ES-I3 (cell line): Measurements from ENCODE around the gene TPRN.
"Not testable (repeated sequence)": the region's sequence is repeated elsewhere in the genome, so short reads cannot be mapped to it uniquely, and the experiment has no call there.

Source experiments
- H3K36me3 ChIP-seq: 2 replicates; pipeline ENCODE4 v1.6.1; 2013; ENCODE audit warnings: mild to moderate bottlenecking, low read length, control low read depth, moderate library complexity; ENCODE audit not compliant: insufficient read depth
- H3K4me1 ChIP-seq: 2 replicates; pipeline ENCODE4 v1.6.1; 2013; ENCODE audit warnings: mild to moderate bottlenecking, control low read depth, low read length; ENCODE audit not compliant: insufficient read depth
- H3K9ac ChIP-seq: 2 replicates; pipeline ENCODE4 v1.6.1; 2013; ENCODE audit warnings: low read depth, mild to moderate bottlenecking, low read length, moderate library complexity
- H3K9me3 ChIP-seq: 2 replicates; pipeline ENCODE4 v1.6.1; 2013; ENCODE audit warnings: mild to moderate bottlenecking, low read length, moderate library complexity; ENCODE audit not compliant: control insufficient read depth, insufficient read depth

The TPRN gene

GRCh38 chr9:137240318-137240840 is 39.8 kb upstream of the TPRN start:
- Histone ChIP-seq H3K36me3 (peaks cover 12% of the 10 kb centered on the region), H3K9ac (peak overlapping the region; percentile 94), H3K9me3 (no peaks in the 10 kb centered on the region), H3K4me1 (peaks cover 30% of the 10 kb centered on the region; the same call in 1 of the 2 replicates)

DNA sequence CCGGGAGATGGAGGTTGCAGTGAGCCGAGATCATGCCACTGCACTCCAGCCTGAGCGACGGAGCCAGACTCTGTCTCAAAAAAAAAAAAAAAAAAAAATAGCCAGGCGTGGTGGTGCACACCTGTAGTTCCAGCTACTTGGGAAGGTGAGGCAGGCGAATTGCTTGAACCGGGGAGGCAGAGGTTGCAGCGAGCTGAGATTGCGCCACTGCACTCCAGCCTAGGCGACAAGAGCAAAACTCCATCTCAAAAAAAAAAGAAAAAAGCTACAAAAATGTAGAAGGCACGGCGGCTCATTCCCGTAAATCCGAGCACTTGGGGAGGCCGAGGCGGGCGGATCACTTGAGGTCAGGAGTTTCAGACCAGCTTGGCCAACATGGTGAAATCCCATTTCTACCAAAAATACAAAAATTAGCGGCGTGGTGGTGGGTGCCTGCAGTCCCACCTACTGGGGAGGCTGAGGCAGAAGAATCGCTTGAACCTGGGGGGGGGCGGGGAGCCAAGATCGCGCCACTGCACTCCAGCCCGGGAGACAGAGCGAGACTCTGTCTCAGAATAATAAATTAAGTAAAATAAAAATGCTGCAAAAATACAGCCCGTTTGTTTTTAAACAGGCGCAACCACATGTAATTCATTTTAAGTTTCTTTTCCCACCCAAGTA is 39.1 kb upstream of the TPRN start:
- not testable (repeated sequence) for H3K9me3 ChIP-seq
- peaks cover 12% of the 10 kb centered on the region for H3K36me3 ChIP-seq
- H3K9ac ChIP-seq, result peak overlapping the region; percentile 94
- H3K4me1 ChIP-seq, result peaks cover 26% of the 10 kb centered on the region; the same call in 1 of the 2 replicates

GRCh38 chr9:137237759-137238726 is 37.5 kb upstream of the TPRN start:
- H3K9me3 ChIP-seq, result no peaks in the 10 kb centered on the region
- H3K4me1 ChIP-seq, result peaks cover 16% of the 10 kb centered on the region; the same call in 1 of the 2 replicates
- H3K9ac ChIP-seq, result no peak overlapping the region
- peaks cover 9% of the 10 kb centered on the region for H3K36me3 ChIP-seq

DNA sequence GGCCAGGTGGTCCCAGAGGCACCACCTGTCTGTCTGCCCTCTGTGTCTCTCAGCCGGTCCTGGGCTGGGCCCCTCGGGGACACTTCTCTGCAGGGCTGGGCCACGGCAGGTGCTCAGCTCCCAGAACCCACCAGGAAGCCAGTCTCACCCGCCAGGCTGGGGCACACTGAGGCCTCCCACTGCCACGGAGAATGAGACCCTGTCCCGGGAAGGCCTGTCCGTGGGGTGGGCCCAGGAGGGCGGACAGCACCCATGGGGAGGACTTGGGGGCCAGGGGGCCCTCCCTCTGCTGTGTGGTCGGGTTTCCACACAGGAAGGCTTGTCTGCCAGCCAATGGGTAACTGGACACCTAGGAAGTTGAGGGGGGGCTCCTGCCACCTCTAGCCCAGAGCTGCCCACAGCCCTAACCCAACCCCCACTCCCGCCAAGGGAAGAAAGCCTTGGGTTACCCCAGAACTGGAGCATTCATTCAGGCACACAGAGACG is 36.4 kb upstream of the TPRN start:
- peak overlapping the region; percentile 13; the same call in 1 of the 2 replicates for H3K9ac ChIP-seq
- peaks cover 12% of the 10 kb centered on the region; the same call in 1 of the 2 replicates for H3K4me1 ChIP-seq
- no peaks in the 10 kb centered on the region for H3K36me3 ChIP-seq
- H3K9me3 ChIP-seq, result no peaks in the 10 kb centered on the region

DNA sequence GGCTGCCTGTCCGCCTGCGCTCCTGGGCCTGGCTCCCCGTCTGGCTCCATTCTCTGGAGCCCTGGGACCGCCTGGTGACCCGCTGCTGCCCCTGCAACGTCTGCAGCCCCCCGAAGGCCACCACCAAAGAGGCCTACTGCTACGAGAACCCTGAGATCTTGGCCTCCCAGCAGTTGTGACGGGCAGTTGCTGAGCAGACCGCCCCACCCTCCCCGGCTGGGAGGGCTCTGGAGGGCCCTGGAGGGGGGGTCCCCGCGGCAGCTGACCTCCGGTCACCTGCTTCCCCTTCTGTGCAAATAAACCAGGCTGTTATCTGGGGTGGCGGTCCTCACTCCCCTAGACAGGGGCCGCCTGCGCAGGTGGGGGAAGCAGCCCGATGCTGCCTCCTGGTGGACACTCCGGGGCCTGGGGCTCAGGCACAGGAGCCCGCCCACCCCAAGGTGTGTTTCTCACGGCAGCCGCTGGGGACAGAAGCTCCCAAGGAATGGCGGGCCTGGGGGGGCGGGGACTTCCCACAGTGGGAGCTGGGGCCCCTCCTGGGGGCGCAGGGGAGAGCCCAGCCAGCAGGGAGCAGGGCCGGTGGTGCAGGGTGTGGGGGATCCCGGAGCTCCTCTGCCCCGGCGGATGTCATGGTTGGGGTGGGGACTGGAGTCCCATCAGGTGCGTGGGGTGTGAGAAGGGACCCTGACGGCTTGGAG is 35.8 kb upstream of the TPRN start:
- peaks cover 12% of the 10 kb centered on the region; the same call in 1 of the 2 replicates for H3K4me1 ChIP-seq

GRCh38 chr9:137235424-137236237 is 35.1 kb upstream of the TPRN start:
- Histone ChIP-seq H3K9me3 (no peaks in the 10 kb centered on the region), H3K36me3 (no peaks in the 10 kb centered on the region), H3K9ac (no peak overlapping the region), H3K4me1 (peaks cover 12% of the 10 kb centered on the region; the same call in 1 of the 2 replicates)

More for the DNA sequence above, 35.8 kb upstream of the TPRN start:
- H3K36me3 ChIP-seq, result no peaks in the 10 kb centered on the region
- H3K9ac ChIP-seq, result peak overlapping the region; percentile 13; the same call in 1 of the 2 replicates
- H3K9me3 ChIP-seq, result no peaks in the 10 kb centered on the region

DNA sequence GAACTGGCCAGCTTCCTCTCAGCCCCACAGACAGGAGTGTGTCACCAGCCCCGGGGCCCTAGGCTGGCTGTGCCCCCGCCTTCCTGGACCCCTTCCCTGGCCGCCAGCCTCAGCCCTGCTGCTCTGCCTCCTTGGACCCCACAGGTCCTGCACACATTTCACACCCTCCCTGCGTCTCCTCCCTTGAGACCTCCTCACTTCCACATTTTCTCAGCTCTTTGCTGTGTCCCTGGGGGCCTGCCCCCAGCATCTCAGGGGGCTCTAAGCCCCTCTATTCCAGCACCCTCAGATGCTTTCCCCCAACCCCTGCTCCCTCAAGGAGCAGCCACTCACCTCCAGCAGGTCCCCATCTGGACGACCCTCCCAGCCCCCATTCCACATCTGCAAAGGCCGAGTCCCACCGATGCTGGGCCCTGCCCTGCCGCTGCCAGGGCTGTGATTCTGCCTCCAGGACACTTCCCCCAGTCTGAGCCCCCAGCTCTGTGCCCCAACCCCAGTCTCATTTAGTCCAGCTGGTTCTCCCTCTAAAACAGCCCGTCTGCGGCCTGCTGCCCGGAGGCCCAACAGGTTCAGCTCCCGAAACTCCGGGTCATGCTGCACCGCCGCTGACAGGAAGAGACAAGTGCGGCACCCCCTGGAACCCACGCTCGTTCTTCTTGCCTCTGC is 34.4 kb upstream of the TPRN start:
- no peaks in the 10 kb centered on the region for H3K9me3 ChIP-seq
- H3K4me1 ChIP-seq, result peaks cover 12% of the 10 kb centered on the region; the same call in 1 of the 2 replicates
- H3K9ac ChIP-seq, result no peak overlapping the region

DNA sequence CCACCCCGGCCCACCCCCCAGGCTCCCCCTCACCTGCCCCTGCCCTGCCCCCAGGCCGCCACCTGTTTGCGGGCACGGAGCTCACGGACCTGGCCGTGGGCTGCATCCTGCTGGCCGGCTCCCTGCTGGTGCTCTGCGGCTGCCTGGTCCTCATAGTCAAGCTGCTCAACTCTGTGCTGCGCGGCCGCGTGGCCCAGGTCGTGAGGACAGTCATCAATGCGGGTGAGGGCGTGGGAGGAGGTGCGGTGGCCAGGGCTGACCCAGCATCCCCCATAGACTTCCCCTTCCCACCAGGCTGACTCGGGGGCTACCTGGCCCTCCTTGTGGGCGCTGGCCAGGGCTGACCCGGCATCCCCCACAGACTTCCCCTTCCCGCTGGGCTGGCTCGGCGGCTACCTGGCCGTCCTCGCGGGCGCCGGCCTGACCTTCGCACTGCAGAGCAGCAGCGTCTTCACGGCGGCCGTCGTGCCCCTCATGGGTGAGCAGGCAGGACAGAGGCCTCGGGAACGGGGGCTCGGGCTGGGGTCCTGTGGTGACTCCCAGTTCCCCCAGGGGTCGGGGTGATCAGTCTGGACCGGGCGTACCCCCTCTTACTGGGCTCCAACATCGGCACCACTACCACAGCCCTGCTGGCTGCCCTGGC is 33.6 kb upstream of the TPRN start:
- peaks cover 12% of the 10 kb centered on the region; the same call in 1 of the 2 replicates for H3K4me1 ChIP-seq
- H3K36me3 ChIP-seq, result no peaks in the 10 kb centered on the region
- no peaks in the 10 kb centered on the region for H3K9me3 ChIP-seq
- no peak overlapping the region for H3K9ac ChIP-seq

More for the DNA sequence above, 34.4 kb upstream of the TPRN start:
- no peaks in the 10 kb centered on the region for H3K36me3 ChIP-seq

- Histone ChIP-seq H3K9ac (no peak overlapping the region), H3K9me3 (no peaks in the 10 kb centered on the region), H3K4me1 (peaks cover 12% of the 10 kb centered on the region; the same call in 1 of the 2 replicates), H3K36me3 (no peaks in the 10 kb centered on the region)
Measured at GRCh38 chr9:137233143-137233980, 32.8 kb upstream of the TPRN start.

DNA sequence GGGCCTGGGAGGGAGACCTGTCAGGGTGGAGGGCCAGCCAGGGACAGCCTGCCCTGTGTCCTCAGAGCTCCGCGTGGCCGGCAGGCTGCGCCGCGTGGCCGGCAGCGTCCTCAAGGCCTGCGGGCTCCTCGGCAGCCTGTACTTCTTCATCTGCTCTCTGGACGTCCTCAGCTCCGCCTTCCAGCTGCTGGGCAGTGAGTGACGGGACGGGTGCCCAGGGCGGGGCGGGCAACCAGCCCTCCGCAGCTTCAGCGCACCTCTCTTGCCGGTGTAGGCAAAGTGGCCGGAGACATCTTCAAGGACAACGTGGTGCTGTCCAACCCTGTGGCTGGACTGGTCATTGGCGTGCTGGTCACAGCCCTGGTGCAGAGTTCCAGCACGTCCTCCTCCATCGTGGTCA is 32.0 kb upstream of the TPRN start:
- no peaks in the 10 kb centered on the region for H3K9me3 ChIP-seq
- H3K4me1 ChIP-seq, result peaks cover 12% of the 10 kb centered on the region; the same call in 1 of the 2 replicates
- no peak overlapping the region for H3K9ac ChIP-seq
- H3K36me3 ChIP-seq, result no peaks in the 10 kb centered on the region

- peaks cover 10% of the 10 kb centered on the region; the same call in 1 of the 2 replicates for H3K4me1 ChIP-seq
- H3K9me3 ChIP-seq, result no peaks in the 10 kb centered on the region
- no peaks in the 10 kb centered on the region for H3K36me3 ChIP-seq
- H3K9ac ChIP-seq, result no peak overlapping the region
Measured at GRCh38 chr9:137232101-137232500, 31.6 kb upstream of the TPRN start.
